ENCODE results near the gene RXRB.
A peak's percentile ranks its signal among the peaks of the same experiment; 100 is the strongest.

The RXRB gene

GRCh38 chr6:33211666-33212422 is 11.4 kb upstream of the RXRB start:
- no peak for DNase-seq (ENCODE audit: low spot score)

GRCh38 chr6:33211136-33211535 is 10.7 kb upstream of the RXRB start:
- DNase-seq (ENCODE audit: low spot score): no peak

GRCh38 chr6:33209856-33210255 is 9.4 kb upstream of the RXRB start:
- DNase-seq (ENCODE audit: low spot score): no peak

GRCh38 chr6:33208091-33208967 is 7.9 kb upstream of the RXRB start, which contains the start of gene RING1:
Gene RING1, plus strand, starts transcription at chr6:33208500. Its CDS starts 323 bp downstream, at chr6:33208823.
- peak; percentile 89 for DNase-seq (ENCODE audit: low spot score)

GRCh38 chr6:33207552-33208090 is 7.2 kb upstream of the RXRB start:
- no peak for DNase-seq (ENCODE audit: low spot score)

GRCh38 chr6:33206864-33207551 is 6.5 kb upstream of the RXRB start:
- DNase-seq (ENCODE audit: low spot score): no peak

- no peak for DNase-seq (ENCODE audit: low spot score)
These were observed 5.8 kb upstream of the RXRB start for GRCh38 chr6:33206027-33206863.

GRCh38 chr6:33205191-33206026 is 4.9 kb upstream of the RXRB start:
- no peak for DNase-seq (ENCODE audit: low spot score)

GRCh38 chr6:33204415-33205190 is 4.1 kb upstream of the RXRB start, which contains the start of gene HSD17B8:
Gene HSD17B8, plus strand, starts transcription at chr6:33204655. Its CDS starts 14 bp downstream, at chr6:33204669.
- peak; percentile 93 for DNase-seq (ENCODE audit: low spot score)

- DNase-seq (ENCODE audit: low spot score): no peak
These were observed 3.6 kb upstream of the RXRB start for GRCh38 chr6:33204165-33204414.

GRCh38 chr6:33203443-33204164 is 3.1 kb upstream of the RXRB start:
- no peak for DNase-seq (ENCODE audit: low spot score)

- no peak for DNase-seq (ENCODE audit: low spot score)
These were observed 2.3 kb upstream of the RXRB start for GRCh38 chr6:33202799-33203198.

- no peak for DNase-seq (ENCODE audit: low spot score)
These were observed 1.5 kb upstream of the RXRB start for GRCh38 chr6:33201935-33202334.

- no peak for DNase-seq (ENCODE audit: low spot score)
These were observed 681 bp upstream of the RXRB start for GRCh38 chr6:33201147-33201545.

GRCh38 chr6:33199687-33200218 is 712 bp downstream of the RXRB start:
- DNase-seq (ENCODE audit: low spot score): peak; percentile 85

GRCh38 chr6:33198853-33199436 is 1.5 kb downstream of the RXRB start:
- DNase-seq (ENCODE audit: low spot score): no peak

GRCh38 chr6:33198159-33198852 is 2.2 kb downstream of the RXRB start:
- no peak for DNase-seq (ENCODE audit: low spot score)
